GM19324 (cell line): ENCODE measurements around the gene TEX2.
A peak's percentile ranks its signal among the peaks of the same experiment; 100 is the strongest.

Experiments
- ATAC-seq: cut with Tn5 transposase; IDR thresholded peaks from one replicate; pipeline ENCODE4 v1.9.1; 2021; ENCODE audit warnings: mild to moderate bottlenecking, moderate library complexity; ENCODE audit not compliant: unreplicated experiment, low FRiP score

The TEX2 gene

DNA sequence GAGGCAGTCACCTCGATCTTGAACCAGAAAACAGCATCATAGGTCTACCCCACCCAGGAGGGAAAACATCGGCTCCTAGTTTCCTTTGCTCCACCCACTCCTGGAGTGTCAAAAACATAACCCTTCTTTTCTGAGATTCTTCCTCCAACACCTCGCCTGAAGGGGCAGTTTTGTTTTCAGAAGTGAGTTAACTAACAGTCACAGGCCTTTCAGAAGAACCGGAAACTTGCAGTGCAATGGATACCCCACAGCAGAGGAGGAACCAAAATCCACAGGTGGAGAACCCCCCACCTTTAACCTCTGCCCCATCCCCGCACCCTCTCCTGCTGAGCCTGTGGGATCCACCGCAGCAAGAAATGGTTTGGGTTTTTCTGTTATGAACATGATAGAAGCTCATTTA lies 7.8 kb upstream of the TEX2 start:
- ATAC-seq, result peak; percentile 46

- no peak for ATAC-seq
Measured at GRCh38 chr17:64269687-64270649, 6.9 kb upstream of the TEX2 start.

DNA sequence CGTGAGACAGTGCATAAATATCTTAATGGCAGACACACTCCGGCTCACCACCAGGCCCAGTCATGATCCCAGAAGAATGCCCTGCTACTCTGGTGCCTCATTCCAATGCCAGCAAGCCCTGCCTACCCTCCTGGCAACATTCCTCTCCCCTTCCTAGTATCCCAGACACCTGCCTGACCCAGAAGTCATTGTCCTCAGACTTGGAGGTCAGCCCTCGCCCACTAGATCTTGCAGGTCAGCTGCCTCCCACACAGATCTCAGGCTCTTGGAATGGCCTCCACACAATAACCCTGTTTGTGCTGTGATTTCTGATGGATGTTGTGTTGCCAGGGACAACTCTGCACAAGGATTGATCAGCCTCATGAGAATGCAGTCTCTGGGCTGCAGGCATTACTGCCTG lies 1.8 kb upstream of the TEX2 start:
- ATAC-seq, result no peak

GRCh38 chr17:64262198-64262999 lies 661 bp downstream of the TEX2 start:
- peak; percentile 41 for ATAC-seq

- ATAC-seq, result no peak
Measured at GRCh38 chr17:64261417-64262145, 1.5 kb downstream of the TEX2 start.

DNA sequence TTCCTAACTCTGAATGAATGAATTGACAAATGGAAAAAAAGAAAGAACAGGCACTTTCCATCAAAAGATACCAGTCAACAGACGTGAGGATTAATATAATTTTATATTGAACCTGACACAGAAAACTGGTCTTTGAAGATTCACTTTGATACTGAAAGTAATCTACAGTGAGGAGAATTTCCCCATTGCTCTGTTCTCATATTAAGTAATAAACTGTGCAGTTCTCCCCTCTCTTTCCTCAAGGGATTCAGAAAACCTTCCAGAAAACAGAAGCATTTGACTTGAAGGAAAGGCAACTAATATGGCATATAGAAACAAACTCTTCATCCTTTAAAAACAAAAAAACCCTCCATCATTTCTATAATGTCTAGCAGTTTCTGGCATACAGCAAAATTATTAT lies 2.2 kb downstream of the TEX2 start:
- no peak for ATAC-seq

- ATAC-seq, result no peak
Measured at GRCh38 chr17:64259922-64260321, 3.1 kb downstream of the TEX2 start.

GRCh38 chr17:64259426-64259825 lies 3.6 kb downstream of the TEX2 start:
- ATAC-seq, result no peak

- ATAC-seq, result no peak
Measured at GRCh38 chr17:64256913-64257807, 5.9 kb downstream of the TEX2 start.

DNA sequence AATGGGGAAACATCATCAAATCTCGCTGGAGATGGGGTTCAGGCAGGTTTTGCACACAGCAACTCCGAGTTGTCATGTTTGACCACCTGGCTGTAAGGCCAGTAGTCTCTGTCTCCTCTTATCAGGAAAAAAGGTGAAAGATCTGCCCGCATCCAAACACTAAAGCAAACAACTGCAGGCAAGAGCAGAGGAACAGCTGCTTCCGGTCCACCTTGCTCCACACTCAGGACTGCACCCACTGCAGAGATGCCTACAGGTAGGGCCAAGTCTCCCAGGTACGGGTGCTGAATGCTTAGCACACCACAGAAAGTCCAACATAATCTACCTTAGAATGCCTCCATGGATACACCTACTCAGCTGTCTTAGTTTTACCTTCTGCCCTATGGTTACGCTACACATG lies 7.3 kb downstream of the TEX2 start:
- no peak for ATAC-seq

- ATAC-seq, result no peak
Measured at GRCh38 chr17:64254755-64255154, 8.3 kb downstream of the TEX2 start.

DNA sequence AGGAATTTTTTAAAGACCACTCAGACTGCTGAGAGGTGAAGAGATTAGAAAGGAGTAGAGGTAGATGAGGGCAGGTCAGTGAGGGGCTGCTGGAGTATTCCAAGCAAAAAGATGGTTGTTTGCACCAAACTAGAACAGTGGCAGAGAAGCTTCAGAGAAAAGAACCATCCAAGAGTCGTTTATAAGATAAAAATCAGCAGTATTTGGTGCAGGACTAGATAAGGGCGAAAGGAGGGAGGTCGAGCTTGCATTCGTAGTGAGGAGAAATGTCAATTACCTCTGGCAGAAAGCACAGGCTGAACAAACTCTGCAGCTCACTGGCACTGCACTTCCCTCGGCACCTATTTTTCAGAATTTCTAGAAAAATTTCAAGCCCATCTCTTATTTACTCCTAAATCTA lies 9.6 kb downstream of the TEX2 start:
- no peak for ATAC-seq

GRCh38 chr17:64252831-64253230 lies 10.2 kb downstream of the TEX2 start:
- no peak for ATAC-seq

GRCh38 chr17:64250233-64250835 lies 12.7 kb downstream of the TEX2 start:
- ATAC-seq, result no peak

GRCh38 chr17:64247836-64248235 lies 15.2 kb downstream of the TEX2 start:
- ATAC-seq, result no peak

DNA sequence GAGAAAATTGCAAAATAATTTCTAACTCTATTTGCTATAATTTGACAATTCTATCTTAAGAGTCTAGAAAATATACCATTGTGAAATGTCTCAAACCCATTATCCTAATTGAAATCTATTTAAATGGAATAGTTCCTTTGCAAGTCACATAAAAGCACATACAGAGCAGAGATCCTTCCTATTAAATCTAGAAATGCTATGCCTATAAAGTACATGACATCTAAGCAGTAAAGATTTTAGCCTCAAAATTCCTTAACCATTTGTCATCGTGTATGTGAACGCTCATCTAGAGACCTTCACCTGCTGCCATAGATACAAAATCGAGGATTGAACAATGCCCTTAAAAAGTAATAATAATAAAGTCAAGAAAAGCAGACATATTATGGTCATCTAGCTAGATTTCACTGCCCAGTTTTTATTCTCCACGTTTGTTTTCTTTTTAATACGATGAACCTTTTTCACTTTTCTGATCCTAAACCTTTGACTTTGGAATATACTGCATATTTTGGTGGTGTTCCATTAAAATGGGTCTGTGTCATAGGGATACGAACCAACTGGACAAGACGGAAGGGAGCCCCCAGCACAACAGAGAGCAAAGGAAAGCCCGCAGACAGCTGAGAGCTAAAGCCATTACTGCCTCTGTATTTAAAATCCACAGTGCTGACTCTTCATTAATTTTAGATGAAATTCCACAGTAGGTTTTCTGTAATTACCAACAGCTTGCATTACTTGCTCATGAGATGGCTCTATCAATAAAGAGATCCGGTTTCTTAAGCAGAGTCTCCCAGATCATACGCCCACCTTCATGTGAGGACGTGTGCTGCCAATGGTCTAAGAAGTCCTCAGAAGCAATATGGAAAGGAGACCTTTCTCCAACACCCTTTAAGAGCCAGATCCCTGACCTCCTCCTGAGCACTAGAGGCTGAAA lies 17.6 kb downstream of the TEX2 start:
- ATAC-seq, result no peak

- no peak for ATAC-seq
Measured at GRCh38 chr17:64244165-64244564, 18.9 kb downstream of the TEX2 start.

GRCh38 chr17:64243340-64243739 lies 19.7 kb downstream of the TEX2 start:
- no peak for ATAC-seq
